H1 (cell line): ENCODE measurements around the gene MAPKAP1. TPM values are rescaled to one million over a fixed set of nuclear protein-coding genes. Genes with fewer than 3 reads are reported as not detected.

ENCODE experiments used
- SIN3A ChIP-seq, 2 experiments: IDR thresholded peaks in 1 of 2; conservative IDR thresholded peaks in 1 of 2; 2 replicates each; pipeline ENCODE4 v1.6.1; 2011 to 2012; ENCODE audit warnings: low read length in 2 of 2, improper control_type of control experiment in 1 of 2, low read depth in 1 of 2, mild to moderate bottlenecking in 1 of 2
- TCF12 ChIP-seq: IDR thresholded peaks from 2 replicates; pipeline ENCODE4 v1.6.1; 2011; ENCODE audit warnings: low read depth, mild to moderate bottlenecking, low read length
- polyA plus RNA-seq, 7 experiments: library from polyadenylated mRNA; depleted of rRNA in 3 of 7; stranded (reverse) in 5 of 7; unstranded in 2 of 7; fragments of >200 nt in 5 of 7; fragments of 200-250 nt in 2 of 7; gene quantifications; 1 replicate in 5 of 7; 2 replicates in 1 of 7; 4 replicates in 1 of 7; pipeline versions ENCODE4 v1.2.1 to v1.2.3, GENCODE V29; 2011 to 2013; ENCODE audit warnings: missing spikeins in 2 of 7, mixed read lengths in 2 of 7
- total RNA-seq: library from RNA; stranded (reverse); fragmentation: NEBNext Ultra II Directional; extraction: Animal tissue kit (Norgen Biotek cat#: 25700); gene quantifications from 2 replicates; pipeline ENCODE4 v1.2.1, GENCODE V29; 2021

Gene MAPKAP1
- total and polyA plus RNA-seq, 2 of the 8 experiments (the other 6 are each of a cell fraction or from before 2014, with no cell fraction given) = 79.2 to 140 TPM

DNA sequence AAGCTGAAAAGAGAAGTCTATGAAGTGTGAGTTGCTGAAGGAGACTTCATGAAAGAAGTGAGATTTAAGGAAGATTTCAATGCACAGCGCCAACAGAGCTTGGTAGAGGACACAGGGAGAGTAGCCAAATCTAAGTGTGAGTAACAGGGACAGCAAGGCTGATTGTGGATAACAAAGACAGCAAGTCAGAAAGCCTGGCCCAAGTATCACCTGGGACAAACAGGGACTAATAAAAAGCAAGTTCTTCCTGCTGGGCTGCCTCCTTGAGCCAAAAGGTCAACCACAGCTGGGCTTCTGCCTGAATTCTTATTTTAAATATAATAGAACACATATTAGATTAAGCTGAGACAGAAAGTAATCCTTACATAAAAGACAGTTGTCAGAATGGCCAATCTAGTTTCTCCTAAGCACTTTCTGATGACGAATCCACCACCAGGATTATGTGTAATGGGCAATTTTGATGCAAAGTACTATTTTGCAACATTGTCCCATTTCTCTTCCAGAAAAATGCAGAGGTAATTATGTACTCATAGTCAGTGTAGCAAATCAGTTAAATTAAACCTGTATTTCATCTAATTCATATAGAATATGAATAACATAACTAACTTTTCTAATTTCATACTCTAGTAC is 73.8 kb downstream of the MAPKAP1 start (continued):
- no peak for TF ChIP-seq SIN3A (conservative IDR thresholded peaks at IDR 0.05 in 1 of 2, IDR thresholded peaks at IDR 0.05 in 1 of 2; ENCODE audit: low read depth in 1 of 2, low read length in 2 of 2)
- no peak for TF ChIP-seq TCF12
